ENCODE data around the gene SNAP23. TPM values are rescaled to one million over a fixed set of nuclear protein-coding genes. Genes with fewer than 3 reads are reported as not detected.

Gene SNAP23
- total RNA-seq = 26.4 TPM

- peak; percentile 91 for DNase-seq
Measured at GRCh38 chr15:42495361-42496212, at the start of gene SNAP23. TSS of gene SNAP23 (plus strand) at chr15:42495634. CDS start at chr15:42511847, 16,213 bp downstream.

- no peak for DNase-seq
Measured at GRCh38 chr15:42447599-42447998, 47.8 kb upstream of the SNAP23 start.

GRCh38 chr15:42448281-42448680, 47.2 kb upstream of the SNAP23 start:
- DNase-seq = no peak

- DNase-seq = no peak
Measured at GRCh38 chr15:42449770-42450424, 45.5 kb upstream of the SNAP23 start.

- no peak for DNase-seq
Measured at GRCh38 chr15:42450425-42450790, 45.0 kb upstream of the SNAP23 start.

GRCh38 chr15:42453826-42454225, 41.6 kb upstream of the SNAP23 start:
- DNase-seq = no peak

- no peak for DNase-seq
Measured at GRCh38 chr15:42456531-42456930, 38.9 kb upstream of the SNAP23 start.

- no peak for DNase-seq
Measured at GRCh38 chr15:42456971-42457370, 38.5 kb upstream of the SNAP23 start.

GRCh38 chr15:42457445-42458442, 37.7 kb upstream of the SNAP23 start:
- DNase-seq = peak; percentile 1

- DNase-seq = no peak
Measured at GRCh38 chr15:42461261-42461660, 34.2 kb upstream of the SNAP23 start.

- no peak for DNase-seq
Measured at GRCh38 chr15:42465520-42466259, 29.7 kb upstream of the SNAP23 start.

- no peak for DNase-seq
Measured at GRCh38 chr15:42471002-42471401, 24.4 kb upstream of the SNAP23 start.

- DNase-seq = no peak
Measured at GRCh38 chr15:42474827-42475226, 20.6 kb upstream of the SNAP23 start.

- DNase-seq = no peak
Measured at GRCh38 chr15:42482701-42483100, 12.7 kb upstream of the SNAP23 start.

GRCh38 chr15:42483677-42484076, 11.8 kb upstream of the SNAP23 start:
- no peak for DNase-seq

GRCh38 chr15:42490291-42490670, 5.2 kb upstream of the SNAP23 start:
- no peak for DNase-seq

- peak; percentile 85 for DNase-seq
Measured at GRCh38 chr15:42490671-42491538, 4.5 kb upstream of the SNAP23 start, which contains the start of gene ZNF106. TSS of gene ZNF106 (minus strand) at chr15:42491141. CDS start at chr15:42472289, 18,852 bp downstream.

GRCh38 chr15:42491539-42492225, 3.8 kb upstream of the SNAP23 start:
- no peak for DNase-seq

GRCh38 chr15:42493679-42494078, 1.8 kb upstream of the SNAP23 start:
- DNase-seq = no peak

- peak; percentile 52 for DNase-seq
Measured at GRCh38 chr15:42494998-42495360, 455 bp upstream of the SNAP23 start.

Measured in occipital lobe (tissue), 2 donors.